B cell (primary cell): ENCODE data around the gene PCDHGB4.

Source experiments
- CTCF ChIP-seq: fragments of 200-600 bp; IDR thresholded peaks from one replicate; pipeline ENCODE4 v1.8.0; 2022; ENCODE audit warnings: antibody characterized with exemption, mild to moderate bottlenecking
- EZH2 ChIP-seq: IDR thresholded peaks from 2 replicates; pipeline ENCODE4 v1.6.1; 2012; ENCODE audit warnings: borderline replicate concordance, low read depth, mild to moderate bottlenecking, moderate library complexity, low read length; ENCODE audit not compliant: insufficient read depth, poor library complexity, severe bottlenecking

GRCh38 chr5:141360685-141361084 is 26.8 kb upstream of the PCDHGB4 start:
- TF ChIP-seq CTCF (no peak), EZH2 (no peak)
